ENCODE results near the gene PPP1R27.

- TF ChIP-seq CTCF (optimal IDR thresholded peaks at IDR 0.05 in 1 of 3, IDR thresholded peaks at IDR 0.05 in 1 of 3, conservative IDR thresholded peaks at IDR 0.05 in 1 of 3; ENCODE audit: extremely low read depth in 1 of 3, insufficient read depth in 2 of 3, low read length in 3 of 3), result no peak
- TF ChIP-seq EZH2 (IDR thresholded peaks at IDR 0.05; ENCODE audit: low read length), result no peak
Measured at GRCh38 chr17:81837641-81838040, 2.8 kb upstream of the PPP1R27 start.

Measured in keratinocyte (primary cell).